GM21529 (cell line): ENCODE measurements around the gene TSPAN1.

ENCODE experiments used
- ATAC-seq: cut with Tn5 transposase; IDR thresholded peaks from one replicate; pipeline ENCODE4 v1.9.1; 2021; ENCODE audit not compliant: unreplicated experiment

Gene TSPAN1

DNA sequence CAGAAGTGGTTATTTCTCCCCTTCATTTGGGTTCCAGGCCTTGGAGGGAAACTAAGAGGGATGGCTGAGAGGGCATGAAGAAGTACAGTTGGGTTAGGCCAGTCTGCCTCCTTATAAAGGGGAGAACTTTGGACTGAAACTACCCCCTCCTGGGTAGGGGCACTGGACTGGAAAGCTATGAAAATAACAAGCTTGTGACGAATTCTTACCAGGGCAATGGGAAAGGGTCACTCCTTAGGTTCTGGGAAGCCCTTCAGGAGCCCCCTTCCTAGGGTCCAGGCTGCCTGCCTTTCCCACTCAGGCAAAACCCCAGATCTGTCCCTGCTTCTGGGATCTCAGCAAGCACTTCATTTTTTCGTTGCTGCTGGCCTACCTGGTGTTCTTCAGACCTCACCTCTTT lies 11.2 kb downstream of the TSPAN1 start:
- no peak for ATAC-seq

- no peak for ATAC-seq
Measured at GRCh38 chr1:46187106-46187869, 12.4 kb downstream of the TSPAN1 start.

DNA sequence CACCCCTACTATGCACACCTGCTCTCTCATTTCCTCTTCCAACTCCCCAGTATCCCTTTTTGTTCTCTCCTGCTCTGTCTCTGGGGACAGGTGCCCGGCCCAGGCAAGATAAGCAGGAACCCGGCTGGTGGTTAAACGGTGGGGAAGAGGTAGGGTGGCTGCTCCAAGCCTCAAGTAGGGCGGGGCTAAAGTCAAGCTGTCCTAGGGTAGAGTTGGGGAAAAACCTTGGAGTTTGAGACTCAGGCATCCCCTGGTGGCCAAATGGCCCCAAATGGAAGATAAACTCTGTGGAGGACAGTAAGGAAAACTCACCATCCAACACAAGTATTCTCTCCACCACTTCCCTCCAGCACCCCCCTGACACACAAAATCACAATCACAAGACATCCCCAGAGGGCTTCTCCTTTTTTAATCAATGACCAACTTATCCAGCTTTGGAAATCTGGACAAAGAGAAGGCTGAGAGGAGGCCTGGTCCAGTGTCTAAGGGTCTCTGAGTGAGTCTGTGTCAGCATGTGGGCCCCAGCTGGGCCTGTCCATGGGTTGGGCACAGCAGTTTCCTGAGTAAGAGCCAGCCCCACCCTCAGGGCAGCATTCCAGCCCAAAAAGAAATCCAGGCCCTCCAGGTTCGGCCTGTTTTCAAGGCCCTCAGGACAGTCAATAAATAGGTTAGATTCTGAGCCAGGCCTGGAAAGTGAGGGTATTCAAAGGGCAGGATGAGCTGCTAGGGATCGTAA lies 13.6 kb downstream of the TSPAN1 start:
- ATAC-seq, result no peak

DNA sequence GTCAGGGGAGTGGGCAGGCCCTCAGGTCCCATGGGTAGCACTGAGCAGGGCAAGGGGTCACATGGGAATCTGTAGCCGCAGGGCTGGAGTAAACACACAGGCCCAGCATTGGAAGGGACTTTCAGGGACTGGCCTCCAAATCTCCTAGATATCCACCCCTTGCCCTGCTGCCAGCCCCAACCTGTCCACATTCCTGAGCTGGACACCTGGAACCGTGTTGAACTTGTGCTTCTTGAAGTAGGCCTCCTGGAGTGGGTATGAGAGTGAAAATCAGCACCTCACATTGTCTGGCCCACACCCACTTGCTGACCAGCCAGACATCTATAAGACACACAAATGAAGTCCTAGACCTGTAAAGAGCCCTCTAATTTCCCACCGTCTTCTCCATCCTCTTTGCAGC lies 15.7 kb downstream of the TSPAN1 start:
- no peak for ATAC-seq

GRCh38 chr1:46191033-46191701 lies 16.3 kb downstream of the TSPAN1 start:
- no peak for ATAC-seq

GRCh38 chr1:46192171-46192570 lies 17.3 kb downstream of the TSPAN1 start:
- no peak for ATAC-seq

- no peak for ATAC-seq
Measured at GRCh38 chr1:46193285-46193684, 18.4 kb downstream of the TSPAN1 start.

DNA sequence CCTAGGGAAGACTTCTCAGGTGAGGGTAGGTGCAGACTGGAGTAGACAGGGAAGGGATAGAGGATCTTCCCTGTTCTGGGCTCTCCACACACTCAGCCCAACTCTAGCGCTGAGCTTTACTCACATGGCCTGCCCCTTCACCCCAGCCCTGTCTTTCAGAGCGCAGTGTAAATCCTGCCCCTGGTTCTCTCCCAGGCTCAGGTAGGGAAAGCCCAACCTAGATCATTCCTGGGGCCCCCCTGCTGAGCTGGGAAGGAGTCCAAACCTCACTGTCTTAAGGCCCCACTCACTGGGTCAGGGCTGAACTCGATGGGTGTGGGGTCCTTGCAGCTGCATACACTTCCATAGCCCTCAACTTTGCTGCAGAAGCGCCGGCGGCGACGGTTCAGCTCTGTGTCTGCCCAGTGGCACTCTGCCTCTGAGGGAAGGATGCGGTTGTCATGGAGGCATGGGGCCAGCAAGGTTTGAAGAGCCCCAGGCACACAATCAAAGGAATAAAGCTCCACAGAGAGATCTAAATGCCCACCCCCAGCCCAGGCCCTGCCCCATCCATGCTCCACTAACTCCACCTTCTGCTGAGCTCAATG lies 19.2 kb downstream of the TSPAN1 start:
- ATAC-seq, result no peak

GRCh38 chr1:46194641-46195193 lies 19.8 kb downstream of the TSPAN1 start:
- ATAC-seq, result no peak

DNA sequence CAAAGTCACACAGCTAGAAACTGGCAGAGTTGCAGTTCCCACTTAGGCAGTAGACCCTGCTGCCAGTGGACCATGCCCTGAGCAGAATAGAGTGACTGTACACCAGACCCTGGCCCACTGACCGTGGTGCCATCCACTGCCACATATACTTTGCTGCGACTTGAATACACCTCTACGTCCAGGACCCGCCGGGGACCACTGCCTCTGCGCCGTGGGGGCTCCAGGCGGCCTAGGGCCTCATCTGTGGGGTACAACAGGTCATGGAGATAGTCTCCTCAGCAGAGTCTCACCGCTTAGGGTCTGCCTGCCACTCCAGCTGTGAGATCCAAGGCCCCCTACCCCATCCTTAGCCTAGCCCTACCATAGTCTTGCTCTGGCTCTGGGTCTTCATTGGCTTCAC lies 21.7 kb downstream of the TSPAN1 start:
- ATAC-seq, result no peak

GRCh38 chr1:46197560-46197963 lies 22.7 kb downstream of the TSPAN1 start:
- ATAC-seq, result no peak

DNA sequence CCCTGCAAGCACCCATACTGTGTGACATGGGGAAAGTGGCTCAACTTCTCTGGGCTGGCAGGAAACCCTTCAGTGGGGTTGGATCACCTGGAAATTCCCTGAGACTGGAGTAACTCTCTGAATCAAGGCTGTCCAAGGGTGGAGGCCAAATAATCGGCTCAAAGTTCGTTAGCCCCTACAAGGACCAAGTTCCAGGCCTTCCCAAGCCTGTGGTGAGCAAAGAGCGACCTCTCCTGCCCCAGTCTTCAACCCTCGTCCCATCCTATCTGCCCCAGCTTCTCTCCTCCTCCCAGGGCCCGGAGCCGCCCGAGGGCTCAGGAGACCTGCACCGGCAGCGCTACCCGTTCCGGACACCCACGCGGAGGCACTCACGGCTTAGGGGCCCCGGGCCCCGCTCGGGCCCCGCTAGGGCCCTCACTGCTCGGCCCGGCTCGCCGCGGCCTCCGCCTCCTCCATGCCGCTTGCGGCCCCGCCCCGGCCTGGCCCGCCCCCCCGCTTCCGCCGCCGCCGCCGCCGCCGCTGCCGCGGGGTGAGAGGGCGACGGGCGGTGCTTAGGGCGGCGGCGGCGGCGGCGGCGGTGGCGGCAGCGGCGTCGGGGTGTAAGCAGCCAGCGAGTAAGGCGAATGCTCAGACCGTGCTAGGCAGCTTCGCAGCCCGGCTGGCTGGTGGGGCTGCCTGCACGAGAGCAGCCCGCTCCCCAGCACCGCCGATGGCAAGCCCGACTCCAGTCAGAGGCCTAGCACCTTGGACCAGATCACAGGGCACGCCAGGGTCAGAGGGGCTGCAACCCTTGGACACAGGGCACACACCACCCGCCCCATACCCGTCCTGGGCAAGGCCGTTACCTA lies 23.3 kb downstream of the TSPAN1 start, which contains the start of gene POMGNT1:
POMGNT1 (minus strand) TSS at position 471 of the 848 bp plus-strand sequence. CDS start 613 bp downstream, outside the sequence.
- ATAC-seq, result peak; percentile 93

DNA sequence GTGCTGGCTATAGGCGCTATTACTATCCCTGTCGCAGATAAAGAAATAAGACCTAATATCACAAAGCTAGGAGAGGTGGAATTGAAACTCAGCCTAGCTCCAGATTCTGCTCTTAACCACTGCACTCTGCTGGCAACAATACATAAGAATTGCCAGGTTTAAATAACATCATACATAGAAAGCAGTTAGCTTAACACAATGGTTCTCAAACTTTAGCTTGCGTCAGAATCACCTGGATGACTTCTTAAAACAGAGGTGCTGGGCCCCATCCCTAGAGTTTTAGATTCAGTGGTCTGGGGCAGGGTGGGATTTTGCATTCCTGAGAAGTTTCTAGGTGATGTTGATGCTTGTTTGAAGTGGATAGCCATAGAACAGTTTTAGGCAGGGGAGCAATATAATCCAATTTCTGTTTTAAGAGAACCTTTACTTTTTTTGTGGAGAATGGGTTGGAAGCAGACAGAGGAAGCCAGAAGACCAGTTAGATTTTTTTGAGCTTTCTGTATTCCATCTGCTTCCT lies 24.4 kb downstream of the TSPAN1 start:
- ATAC-seq, result no peak

DNA sequence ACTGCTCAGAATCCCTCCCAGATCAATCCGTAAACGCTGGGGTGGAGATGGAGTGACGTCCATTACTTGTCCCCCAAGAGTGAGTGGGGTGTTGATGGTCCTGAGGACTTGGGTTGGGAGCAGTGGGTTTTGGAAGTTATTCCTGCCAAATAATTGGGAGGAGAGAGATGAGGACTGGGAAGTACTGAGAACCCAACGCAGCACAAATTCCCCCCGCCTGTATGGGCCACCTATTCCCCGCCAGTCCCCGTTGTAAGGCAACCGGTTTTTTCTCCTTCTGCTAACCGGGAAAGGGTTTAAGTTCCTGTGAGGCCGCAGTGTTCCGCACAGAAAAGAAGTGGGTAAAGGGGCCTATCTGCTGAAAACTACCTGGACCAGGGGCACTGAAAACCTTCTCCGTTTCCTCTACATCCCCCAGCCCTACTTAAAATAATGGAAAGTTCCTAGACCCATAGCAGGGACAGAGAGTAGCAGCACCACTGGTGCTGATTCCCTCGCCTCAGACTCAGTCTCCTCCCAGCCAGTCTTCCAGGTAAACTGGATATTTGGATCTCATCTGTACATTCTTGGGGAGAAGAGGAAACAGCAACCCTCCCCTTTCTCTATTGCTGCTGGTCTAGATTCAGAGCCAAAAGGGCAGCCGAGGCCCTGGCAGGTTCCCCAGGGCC lies 29.0 kb downstream of the TSPAN1 start:
- ATAC-seq, result no peak

DNA sequence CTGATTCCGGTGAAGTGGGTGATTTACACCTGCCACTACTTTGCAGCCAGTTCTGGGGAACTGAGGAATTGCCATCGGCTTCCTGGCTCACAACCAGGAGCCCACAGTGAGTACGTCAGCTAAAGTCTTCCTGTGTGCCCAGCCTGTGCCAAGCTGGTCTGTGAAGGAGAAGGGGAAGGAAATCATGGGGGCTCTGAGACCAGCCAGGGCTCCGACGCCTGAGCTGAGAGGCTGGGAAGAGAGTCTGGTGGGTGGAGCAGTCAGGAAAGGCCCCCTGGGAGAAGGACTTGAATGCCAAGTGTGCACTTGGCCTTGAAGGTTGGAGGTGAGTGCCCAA lies 29.5 kb downstream of the TSPAN1 start:
- no peak for ATAC-seq

- ATAC-seq, result no peak
Measured at GRCh38 chr1:46205141-46205540, 30.3 kb downstream of the TSPAN1 start.

- no peak for ATAC-seq
Measured at GRCh38 chr1:46205791-46206190, 30.9 kb downstream of the TSPAN1 start.

DNA sequence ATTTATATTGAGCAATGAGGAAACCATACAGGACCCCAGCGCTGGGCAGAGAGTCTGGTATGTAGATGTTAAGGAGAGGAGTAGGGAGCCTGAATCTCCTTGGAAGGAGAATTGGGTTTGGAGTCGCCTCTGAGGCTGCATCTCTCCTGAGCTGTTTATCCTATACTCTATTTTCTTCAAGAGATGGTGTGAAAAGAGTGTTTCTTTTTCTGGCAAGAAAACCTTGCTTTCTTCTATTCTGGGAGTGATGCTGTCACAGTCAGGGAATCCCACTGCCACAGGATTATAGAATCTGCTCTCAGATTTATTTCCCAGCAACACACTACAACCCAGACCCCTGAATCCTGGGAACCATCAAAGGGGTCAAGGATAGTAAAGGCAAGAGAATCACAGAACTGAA lies 31.5 kb downstream of the TSPAN1 start:
- no peak for ATAC-seq

DNA sequence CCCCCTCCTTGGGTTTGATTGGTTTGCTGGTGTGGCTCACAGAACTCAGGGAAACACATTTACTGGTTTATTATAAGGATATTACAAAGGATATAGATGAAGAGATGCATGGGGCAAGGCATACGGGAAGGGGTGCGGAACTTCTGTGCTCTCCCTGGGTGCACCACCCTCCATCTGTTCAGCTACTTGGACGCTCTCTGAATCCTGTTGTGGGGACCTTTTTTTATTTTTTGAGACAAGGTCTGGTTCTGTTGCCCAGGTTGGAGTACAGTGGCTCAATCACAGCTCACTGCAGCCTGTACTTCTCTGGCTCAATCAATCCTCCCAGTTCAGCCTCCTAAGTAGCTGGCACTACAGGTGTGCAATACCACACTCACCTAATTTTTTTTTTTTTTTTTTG lies 35.7 kb downstream of the TSPAN1 start:
- ATAC-seq, result no peak

GRCh38 chr1:46211051-46211450 lies 36.2 kb downstream of the TSPAN1 start:
- ATAC-seq, result no peak
